ENCODE data around the gene ZRANB3. TPM values are rescaled to one million over a fixed set of nuclear protein-coding genes. Genes with fewer than 3 reads are reported as not detected.
"Not testable (repeated sequence)": the region's sequence is repeated elsewhere in the genome, so short reads cannot be mapped to it uniquely, and the experiment has no call there.

The ZRANB3 gene
- total RNA-seq, 4 donors from 2014 or later: 1.6 to 7.4 (median 2.8) TPM

DNA sequence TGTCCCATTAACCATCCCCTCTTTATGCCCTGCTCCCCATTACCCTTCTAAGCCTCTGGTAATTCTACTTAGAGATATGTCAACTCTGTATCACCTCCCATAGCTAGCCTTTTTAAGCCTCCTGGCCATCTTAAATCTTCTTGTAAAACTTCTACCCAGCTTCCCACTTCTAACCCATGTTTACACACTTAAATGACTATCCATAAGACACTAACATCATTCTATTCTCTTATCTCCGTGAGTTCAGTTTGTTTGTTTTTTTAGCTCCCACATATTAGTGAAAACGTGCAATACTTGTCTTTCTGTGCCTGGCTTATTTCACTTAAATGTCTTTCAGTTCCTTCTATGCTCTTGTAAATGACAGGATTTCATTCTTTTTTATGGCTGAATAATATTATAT, 436.5 kb downstream of the ZRANB3 start:
- no peak overlapping the region for H3K27ac ChIP-seq
- no peaks in the 10 kb centered on the region for H3K27me3 ChIP-seq

DNA sequence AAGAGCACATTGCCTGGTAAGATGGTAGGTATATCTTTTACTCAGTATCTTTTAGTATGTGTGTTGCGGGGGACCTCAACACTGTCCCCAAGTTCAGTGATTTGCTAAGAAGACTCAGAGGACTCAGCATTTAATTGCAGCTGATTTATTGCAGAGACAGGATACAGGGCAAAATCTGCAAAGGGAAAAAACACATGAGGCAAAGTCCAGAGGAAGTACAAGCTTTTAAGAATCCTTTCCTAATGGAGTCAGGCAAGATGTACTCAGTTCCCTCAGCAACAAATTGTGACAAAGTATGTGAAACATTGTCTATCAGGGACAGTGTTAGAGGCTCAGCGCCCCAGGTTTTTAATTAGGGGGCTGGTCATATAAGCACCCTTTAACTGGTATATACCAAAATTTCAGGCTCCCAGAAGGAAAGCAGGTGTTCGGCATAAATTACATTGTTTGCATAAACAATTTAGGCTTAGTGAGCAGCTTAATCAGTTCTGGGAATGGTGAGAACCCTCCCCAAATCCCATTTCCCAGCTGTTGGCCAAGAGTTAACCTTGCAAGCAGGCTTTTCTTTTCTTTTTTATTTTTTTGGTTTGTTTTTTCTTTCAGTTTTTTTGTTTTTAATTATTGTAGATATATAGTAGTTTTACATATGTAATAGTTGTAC, 437.2 kb downstream of the ZRANB3 start:
- Histone ChIP-seq H3K9me3 (no peaks in the 10 kb centered on the region), H3K27me3 (no peaks in the 10 kb centered on the region), H3K4me3 (no peak overlapping the region), H3K4me1 (peaks cover 0 to 7% (median 0%) of the 10 kb centered on the region in 4 donors), H3K27ac (peak overlapping the region in 1 of 4 donors; percentile 45), H3K36me3 (peaks cover 0 to 8% (median 0%) of the 10 kb centered on the region in 3 donors)
- no peak for TF ChIP-seq CTCF (IDR thresholded peaks at IDR 0.05)
- no peak for TF ChIP-seq POLR2A (IDR thresholded peaks at IDR 0.05)
- DNase-seq: peak in 1 of 3 donors; percentile 42

More for the DNA sequence above, 436.5 kb downstream of the ZRANB3 start:
- Histone ChIP-seq H3K4me1 (peaks cover 0 to 7% (median 0%) of the 10 kb centered on the region in 4 donors), H3K9me3 (no peaks in the 10 kb centered on the region), H3K36me3 (peaks cover 0 to 8% (median 0%) of the 10 kb centered on the region in 3 donors), H3K4me3 (no peak overlapping the region)
- no peak for DNase-seq
- TF ChIP-seq POLR2A (IDR thresholded peaks at IDR 0.05) (no peak), CTCF (IDR thresholded peaks at IDR 0.05) (no peak)

- Histone ChIP-seq H3K4me1 (peaks cover 0 to 7% (median 0%) of the 10 kb centered on the region in 4 donors), H3K4me3 (no peak overlapping the region), H3K27ac (peak overlapping the region in 1 of 4 donors; percentile 18), H3K36me3 (peaks cover 0 to 8% (median 0%) of the 10 kb centered on the region in 3 donors), H3K9me3 (no peaks in the 10 kb centered on the region), H3K27me3 (no peaks in the 10 kb centered on the region)
- TF ChIP-seq CTCF (IDR thresholded peaks at IDR 0.05): no peak
- no peak for TF ChIP-seq POLR2A (IDR thresholded peaks at IDR 0.05)
- no peak for DNase-seq
These were observed 437.8 kb downstream of the ZRANB3 start for GRCh38 chr2:135093193-135093592.

- peaks cover 0 to 7% (median 0%) of the 10 kb centered on the region in 4 donors for H3K4me1 ChIP-seq
- H3K9me3 ChIP-seq: no peaks in the 10 kb centered on the region
- DNase-seq: no peak
These were observed 439.3 kb downstream of the ZRANB3 start for GRCh38 chr2:135091681-135092080.

DNA sequence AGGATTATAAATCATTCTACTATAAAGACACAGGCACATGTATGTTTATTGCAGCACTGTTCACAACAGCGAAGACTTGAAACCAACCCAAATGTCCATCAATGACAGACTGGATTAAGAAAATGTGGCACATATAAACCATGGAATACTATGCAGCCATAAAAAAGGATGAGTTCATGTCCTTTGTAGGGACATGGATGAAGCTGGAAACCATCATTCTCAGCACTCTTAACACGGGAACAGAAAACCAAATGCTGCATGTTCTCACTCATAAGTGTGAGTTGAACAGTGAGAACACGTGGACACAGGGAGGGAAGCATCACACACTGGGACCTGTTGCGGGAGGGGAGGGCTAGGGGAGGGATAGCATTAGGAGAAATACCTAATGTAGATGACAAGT, 441.4 kb downstream of the ZRANB3 start:
- not testable (repeated sequence) for H3K4me3 ChIP-seq, H3K27me3 ChIP-seq, H3K4me1 ChIP-seq, H3K36me3 ChIP-seq, H3K27ac ChIP-seq, DNase-seq, H3K9me3 ChIP-seq

More at GRCh38 chr2:135091681-135092080, 439.3 kb downstream of the ZRANB3 start:
- TF ChIP-seq CTCF (IDR thresholded peaks at IDR 0.05) (no peak), POLR2A (IDR thresholded peaks at IDR 0.05) (no peak)
- H3K27ac ChIP-seq: no peak overlapping the region
- H3K36me3 ChIP-seq: peaks cover 0 to 8% (median 0%) of the 10 kb centered on the region in 3 donors
- H3K27me3 ChIP-seq: no peaks in the 10 kb centered on the region
- no peak overlapping the region for H3K4me3 ChIP-seq

Small RNAs within 50 kb of the gene (small RNA-seq; reads per million reads assigned to genes)
- 0.51 to 0.76 reads per million in 2 donors for gene SNORA40B

Other genes starting within 250 kb of the ZRANB3 start
- 10 to 100 TPM; 15.9 to 88.3 (median 25.0) TPM for gene R3HDM1, start 266 bp upstream of the ZRANB3 start, total RNA-seq
- 100 to 1,000 TPM in 1 of 4 donors, 10 to 100 TPM in 3; 60.2 to 102 (median 78.3) TPM for gene UBXN4, start 210.6 kb upstream of the ZRANB3 start, total RNA-seq